Ovary (tissue), 9 donors: ENCODE data around the gene TSPAN1. TPM values are rescaled to one million over a fixed set of nuclear protein-coding genes. Genes with fewer than 3 reads are reported as not detected.

ENCODE experiments used
- DNase-seq, 5 donors: peaks; one replicate each; pipeline ENCODE4 v3.0.0-alpha.2; 2019 to 2020
- H3K27ac ChIP-seq, 2 donors: fragments of 200-600 bp; one replicate each; pipeline versions ENCODE4 v1.5.1 to v1.8.0; 2019 to 2022
- H3K27me3 ChIP-seq: fragments of 200-600 bp; one replicate; pipeline ENCODE4 v1.8.0; 2022
- H3K36me3 ChIP-seq: fragments of 200-600 bp; sonication (generic); one replicate; pipeline ENCODE4 v1.5.1; 2019
- H3K4me1 ChIP-seq: one replicate; pipeline ENCODE4 v1.8.1; 2013; ENCODE audit warnings: mild to moderate bottlenecking, moderate library complexity; ENCODE audit not compliant: insufficient read depth
- H3K4me3 ChIP-seq: fragments of 200-600 bp; sonication (generic); one replicate; pipeline ENCODE4 v1.5.1; 2017
- H3K9me3 ChIP-seq, 2 donors: fragments of 200-600 bp in 1 of 2; sonication (generic) in 1 of 2; one replicate each; pipeline versions ENCODE4 v1.5.1 to v1.8.1; 2013 to 2019; ENCODE audit warnings: mild to moderate bottlenecking in 1 of 2, moderate library complexity in 1 of 2
- CTCF ChIP-seq, 3 donors: fragments of 450-650 bp in 2 of 3; fragments of 200-600 bp in 1 of 3; IDR thresholded peaks; one replicate each; pipeline versions ENCODE4 v1.5.1 to v1.8.0; 2016 to 2022; ENCODE audit warnings: antibody characterized with exemption in 3 of 3, mild to moderate bottlenecking in 1 of 3
- EP300 ChIP-seq: sonication (generic); formaldehyde crosslinking; IDR thresholded peaks from one replicate; pipeline ENCODE4 v1.6.1; 2017; ENCODE audit warnings: antibody characterized with exemption
- POLR2A ChIP-seq: fragments of 450-650 bp; IDR thresholded peaks from one replicate; pipeline ENCODE4 v1.6.1; 2017; ENCODE audit warnings: antibody characterized with exemption, mild to moderate bottlenecking, moderate library complexity
- WGBS, 3 donors: extraction: QIAGEN DNeasy Blood & Tissue Kit in 1 of 3; methylation state at CpG; one replicate each; pipeline versions ENCODE4 v1.1.5 to v1.1.7; 2013 to 2017; 5-methylcytosine and 5-hydroxymethylcytosine counted together
- intact Hi-C, 4 donors: fragments of 100-400 bp; cut with DNase I; formaldehyde crosslinking; loops; one replicate each; pipeline versions ENCODE4 v1.11.0 to v1.15.1; 2022 to 2023
- polyA plus RNA-seq, 2 donors: library from polyadenylated mRNA; stranded (reverse); fragments of 200-250 nt in 1 of 2; fragments of 350-450 nt in 1 of 2; fragmentation: Illumina TruSeq in 1 of 2; extraction: RNeasy Lipid Tissue Mini Kit (QIAGEN cat#74804) in 1 of 2; gene quantifications; one replicate each; pipeline ENCODE4 v1.2.3, GENCODE V29; 2013 to 2014
- total RNA-seq, 7 donors: library from RNA; depleted of rRNA in 2 of 7; stranded (reverse); fragments of >200 nt in 2 of 7; fragmentation: NEBNext Ultra II Directional in 3 of 7; extraction: Animal tissue kit (Norgen Biotek cat#: 25700) in 3 of 7; gene quantifications; one replicate each; pipeline versions ENCODE4 v1.1.0 to v1.2.4, GENCODE V29; 2016 to 2023
- donor health status: DM: no; HTN: no; CAD: no; lungs with moderate emphysema.
- donor health status: DM: no; HTN: no; CAD: no.
- donor health status: Bipolar disorder and iron deficiency.
- donor health status: DM: yes; HTN: yes; CAD: no.
- donor health status: DM: no; HTN: no; CAD: no.
- donor health status: DM: yes; HTN: yes; CAD: no.

The TSPAN1 gene
- total and polyA plus RNA-seq, 9 donors = 0.18 to 26.9 (median 2.8) TPM

DNA sequence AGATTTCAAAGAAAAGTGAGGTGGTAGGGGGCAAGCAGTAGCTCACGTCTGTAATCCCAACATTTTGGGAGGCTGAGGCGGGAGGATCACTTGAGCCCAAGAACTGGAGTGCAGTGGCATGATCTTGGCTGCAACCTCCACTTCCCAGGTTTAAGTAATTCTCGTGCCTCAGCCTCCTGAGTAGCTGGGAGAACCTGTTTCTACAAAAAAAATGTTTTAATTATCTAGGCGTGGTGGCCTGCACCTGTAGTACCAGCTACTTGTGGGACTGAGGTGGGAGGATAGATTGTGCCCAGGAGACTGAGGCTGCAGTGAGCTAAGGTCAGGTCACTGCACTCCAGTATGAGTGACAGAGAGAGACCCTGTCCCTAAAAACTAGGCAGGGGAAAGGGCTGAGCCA lies 2.6 kb upstream of the TSPAN1 start:
- no peak for DNase-seq
- Histone ChIP-seq H3K9me3 (no peaks in the 10 kb centered on the region), H3K36me3 (no peaks in the 10 kb centered on the region), H3K4me1 (no peaks in the 10 kb centered on the region), H3K4me3 (no peak overlapping the region), H3K27me3 (no peaks in the 10 kb centered on the region), H3K27ac (no peak overlapping the region)
- 89 to 94% (median 90%) methylated on average over 4 of the region's 4 CpGs for WGBS, 3 donors
- intact Hi-C loops = no loop called here
- TF ChIP-seq CTCF (IDR thresholded peaks at IDR 0.05) (no peak), EP300 (no peak), POLR2A (no peak)

DNA sequence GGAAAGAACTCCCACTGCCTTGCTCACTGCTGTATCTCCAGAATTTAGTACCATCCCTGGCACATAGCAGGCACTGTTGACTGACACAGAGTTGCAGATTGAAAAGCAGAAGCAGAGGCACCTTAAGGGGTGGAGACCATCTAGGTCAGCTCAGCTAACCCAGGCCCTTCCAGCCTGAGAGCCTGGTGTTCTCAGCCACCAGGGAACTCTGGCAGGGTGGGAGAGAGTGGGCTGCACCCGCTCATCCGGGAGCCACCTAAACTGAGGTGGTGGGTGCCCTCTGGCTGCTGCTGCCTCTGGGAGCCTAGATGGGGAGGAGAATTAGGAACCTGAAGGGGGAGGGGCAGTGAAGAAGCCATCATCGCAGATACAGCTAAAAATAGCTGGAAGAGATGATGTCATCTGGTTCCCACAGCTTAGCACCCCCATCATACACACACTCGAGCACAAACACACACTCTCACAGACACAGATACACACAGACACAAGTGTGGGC lies 1.5 kb upstream of the TSPAN1 start:
- Histone ChIP-seq H3K36me3 (no peaks in the 10 kb centered on the region), H3K4me1 (no peaks in the 10 kb centered on the region), H3K27ac (no peak overlapping the region), H3K27me3 (no peaks in the 10 kb centered on the region), H3K4me3 (no peak overlapping the region), H3K9me3 (no peaks in the 10 kb centered on the region)
- intact Hi-C loops = no loop called here
- TF ChIP-seq CTCF (IDR thresholded peaks at IDR 0.05) (no peak), EP300 (no peak), POLR2A (no peak)
- 22 to 30% (median 24%) methylated on average over 4 of the region's 4 CpGs for WGBS, 3 donors
- no peak for DNase-seq

GRCh38 chr1:46175243-46175642 lies 356 bp downstream of the TSPAN1 start:
- H3K27me3 ChIP-seq = no peaks in the 10 kb centered on the region
- WGBS, 3 donors = 61 to 82% (median 73%) methylated on average over 3 of the region's 3 CpGs
- no peaks in the 10 kb centered on the region for H3K36me3 ChIP-seq
- no peak overlapping the region for H3K4me3 ChIP-seq
- DNase-seq = no peak
- TF ChIP-seq POLR2A (no peak), CTCF (IDR thresholded peaks at IDR 0.05) (no peak), EP300 (no peak)
- intact Hi-C loops = loop anchor here in 1 of 4 donors (5.0 kb wide), 1 partner anchor 138 kb away; no protein-coding TSS in a partner anchor
- no peaks in the 10 kb centered on the region for H3K4me1 ChIP-seq
- no peaks in the 10 kb centered on the region for H3K9me3 ChIP-seq
- no peak overlapping the region for H3K27ac ChIP-seq

DNA sequence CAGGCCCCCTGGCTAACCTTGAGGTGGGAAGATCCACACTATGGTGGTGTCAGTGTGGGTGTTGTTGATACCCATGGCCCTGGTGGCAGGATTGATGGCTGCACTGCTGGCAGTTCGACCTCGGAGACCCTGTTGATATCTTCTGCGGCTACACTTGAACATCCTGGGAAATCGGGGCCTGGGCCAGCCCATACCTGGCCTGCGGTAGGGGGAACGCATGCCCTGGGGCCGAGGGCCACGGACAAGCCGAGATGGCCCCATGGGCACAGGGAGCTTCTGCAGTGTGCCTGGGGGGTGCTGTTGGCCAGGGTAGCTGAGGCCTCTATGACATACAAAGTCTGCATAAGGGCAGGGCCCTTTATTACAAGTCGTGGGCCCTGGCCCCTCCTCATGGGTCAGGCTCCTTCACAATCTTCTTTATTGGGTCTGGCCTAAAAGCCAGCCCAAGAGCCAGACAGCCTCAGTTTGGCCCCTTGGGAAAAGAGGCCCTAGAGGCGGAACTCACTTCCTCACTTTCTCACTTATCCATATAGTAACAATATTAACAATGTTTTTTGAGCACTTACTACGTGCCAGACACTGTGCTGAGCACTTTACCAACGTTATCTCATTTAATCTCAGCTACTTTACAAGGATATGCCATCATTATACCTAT lies 1.5 kb downstream of the TSPAN1 start, which contains the start of gene P3R3URF:
Gene P3R3URF, minus strand, starts transcription at position 278 of the 655 bp plus-strand sequence. Its CDS starts 17 bp downstream, at position 261.
- no peak for DNase-seq
- TF ChIP-seq POLR2A = no peak
- no peak for TF ChIP-seq EP300
- no peak for TF ChIP-seq CTCF (IDR thresholded peaks at IDR 0.05)
- Histone ChIP-seq H3K27me3 (no peaks in the 10 kb centered on the region), H3K27ac (no peak within 1 kb of the TSS), H3K36me3 (no peaks in the 10 kb centered on the region), H3K4me1 (no peaks in the 10 kb centered on the region), H3K4me3 (no peak within 1 kb of the TSS), H3K9me3 (no peaks in the 10 kb centered on the region)
- intact Hi-C loops = loop anchor here in 1 of 4 donors (5.0 kb wide), 1 partner anchor 139 kb away; no protein-coding TSS in a partner anchor
- WGBS, 3 donors = 86 to 89% (median 89%) methylated on average over 13 of the region's 13 CpGs
